Fibroblast of the aortic adventitia (primary cell): Measurements from ENCODE around the gene MMP24OS. TPM values are rescaled to one million over a fixed set of nuclear protein-coding genes. Genes with fewer than 3 reads are reported as not detected.

ENCODE experiments used
- DNase-seq: peaks from one replicate; pipeline ENCODE4 v3.0.0-alpha.2; 2010; ENCODE audit warnings: low read depth
- H3K4me3 ChIP-seq: 2 replicates; pipeline ENCODE4 v1.5.1; 2011; ENCODE audit warnings: low read depth, mild to moderate bottlenecking, control low read depth, low read length, moderate library complexity
- CTCF ChIP-seq: IDR thresholded peaks from 2 replicates; pipeline ENCODE4 v1.5.1; 2011; ENCODE audit warnings: mild to moderate bottlenecking, low read length, control low read depth, inconsistent platforms; ENCODE audit not compliant: insufficient read depth
- total RNA-seq: library from RNA; depleted of rRNA; stranded (reverse); fragments of >200 nt; gene quantifications from 2 replicates; pipeline ENCODE4 v1.2.3, GENCODE V29; 2012; ENCODE audit warnings: low replicate concordance

The MMP24OS gene
- total RNA-seq, result 18.3 and 28.7 TPM in 2 replicates

DNA sequence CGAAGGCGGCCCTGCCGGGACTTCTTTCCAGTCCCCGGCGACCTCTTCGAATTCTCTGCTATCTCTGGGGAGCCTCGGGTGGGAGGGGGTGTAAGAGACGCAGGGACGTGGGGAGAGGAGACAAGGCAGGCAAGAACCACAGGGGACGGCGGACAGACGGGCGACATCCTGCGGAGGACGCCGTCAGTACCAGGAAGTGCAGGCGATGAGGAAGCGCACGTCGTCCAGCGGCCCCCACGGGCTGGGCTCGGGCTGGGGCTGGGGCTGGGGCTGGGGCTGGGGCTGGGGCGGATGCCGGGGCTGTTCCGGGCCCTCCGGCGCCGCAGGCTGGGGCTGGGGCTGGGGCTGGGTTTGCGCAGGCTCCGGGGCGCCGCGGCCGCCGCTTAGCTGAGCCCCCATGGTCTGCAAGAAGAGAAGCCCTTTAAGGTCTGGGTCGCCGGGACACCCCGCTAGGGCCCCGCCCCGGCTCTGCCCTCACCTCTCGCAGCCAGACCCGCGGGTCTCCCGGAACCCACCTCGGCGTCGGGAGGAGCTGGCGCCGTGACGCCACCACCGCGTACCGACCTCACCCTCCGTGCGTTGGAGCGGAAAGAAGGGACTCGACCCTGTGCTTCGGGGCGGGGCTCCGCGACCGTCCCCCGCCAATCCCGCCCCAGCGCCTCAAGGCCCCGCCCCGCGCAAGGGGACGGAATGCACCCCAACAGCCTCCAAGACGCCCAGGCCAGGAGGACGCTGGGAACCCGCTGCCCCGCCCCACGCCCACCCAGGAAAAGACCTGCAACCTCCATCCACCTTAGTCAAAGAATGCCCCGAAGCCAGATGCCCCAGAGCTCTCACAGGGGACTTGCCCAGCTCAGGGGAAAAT, at the start of gene MMP24OS:
Gene MMP24OS (minus strand): TSS at position 592 of the 865 bp plus-strand sequence. CDS start 193 bp downstream, at position 399.
- peak within 1 kb of the TSS; percentile 81 for H3K4me3 ChIP-seq
- peak; percentile 74 for DNase-seq
- TF ChIP-seq CTCF, result peak; percentile 33

GRCh38 chr20:35327074-35327976, 49.4 kb upstream of the MMP24OS start:
- no peak overlapping the region for H3K4me3 ChIP-seq
- no peak for DNase-seq

DNA sequence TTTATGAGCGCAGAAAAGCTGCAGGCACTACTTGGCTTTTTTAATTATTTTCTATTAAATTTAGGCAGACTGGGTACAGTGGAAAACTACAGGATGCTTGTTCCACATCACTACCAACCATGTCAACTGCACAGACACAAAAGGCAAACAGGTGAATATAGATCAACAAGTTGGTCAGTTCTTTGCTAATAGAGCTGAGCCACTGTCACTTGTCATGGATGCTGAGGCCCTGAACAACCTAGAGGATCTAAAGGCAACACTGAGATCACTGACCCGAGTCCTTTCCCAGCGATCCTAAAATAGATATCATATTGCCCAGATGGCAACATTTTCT, 48.8 kb upstream of the MMP24OS start:
- H3K4me3 ChIP-seq, result no peak overlapping the region
- no peak for DNase-seq

More at GRCh38 chr20:35327074-35327976, 49.4 kb upstream of the MMP24OS start:
- no peak for TF ChIP-seq CTCF

GRCh38 chr20:35326021-35326739, 48.3 kb upstream of the MMP24OS start:
- TF ChIP-seq CTCF, result no peak
- no peak overlapping the region for H3K4me3 ChIP-seq
- no peak for DNase-seq

More for the DNA sequence above, 48.8 kb upstream of the MMP24OS start:
- no peak for TF ChIP-seq CTCF

DNA sequence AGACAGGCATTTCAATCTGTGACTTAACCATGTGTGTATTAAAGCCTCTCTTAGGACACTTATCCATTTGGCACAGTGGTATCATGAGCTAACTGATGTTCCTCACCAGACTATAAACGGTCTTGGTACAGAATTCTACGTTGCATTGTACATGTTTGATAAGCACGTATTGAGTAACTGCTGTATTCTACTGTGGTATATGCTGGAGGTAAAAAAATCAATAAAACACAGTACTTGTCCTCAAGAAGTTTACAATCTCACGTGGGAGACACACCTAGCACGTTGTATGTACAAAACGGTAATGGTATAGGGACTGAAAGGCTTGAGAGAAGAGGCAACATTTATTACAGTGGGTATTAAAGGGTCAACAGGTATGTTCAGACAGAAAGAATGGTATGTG, 47.5 kb upstream of the MMP24OS start:
- no peak for TF ChIP-seq CTCF
- H3K4me3 ChIP-seq, result no peak overlapping the region
- DNase-seq, result no peak

DNA sequence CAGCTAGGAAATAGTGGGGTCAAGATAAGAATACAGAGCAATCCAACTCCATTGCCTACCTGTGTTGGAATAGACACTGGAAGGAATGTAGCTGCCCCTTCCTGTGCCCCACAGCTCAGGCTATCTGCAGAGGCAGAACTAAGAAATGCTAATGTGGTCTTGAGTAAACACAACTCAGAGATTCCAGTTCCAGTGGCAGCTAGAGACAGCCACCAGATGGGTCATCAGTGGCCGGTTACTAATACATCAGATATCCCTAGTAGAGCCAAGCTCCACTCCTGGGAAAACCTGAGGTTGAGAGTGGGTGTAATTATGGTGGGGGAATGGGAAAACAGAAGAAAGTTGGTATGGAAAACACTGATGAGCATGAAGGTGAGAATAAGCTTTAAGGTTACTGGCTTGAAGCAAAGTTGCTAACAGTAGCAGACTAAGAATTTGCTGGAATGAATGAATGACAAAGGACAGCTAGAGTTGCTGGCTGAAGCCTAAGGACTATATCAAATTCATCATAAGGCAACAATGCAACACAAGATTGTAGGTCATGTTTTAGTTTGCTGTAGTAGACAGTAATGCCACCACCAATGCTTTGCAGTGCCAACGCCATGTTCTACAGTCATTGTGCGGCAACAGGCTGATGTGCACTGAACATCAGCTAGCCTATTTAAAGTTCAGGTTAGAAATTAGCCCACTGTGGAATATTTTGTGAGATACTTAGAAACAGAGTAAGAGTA, 42.6 kb upstream of the MMP24OS start:
- TF ChIP-seq CTCF, result no peak
- DNase-seq, result peak; percentile 50
- no peak overlapping the region for H3K4me3 ChIP-seq
